GM10266 (cell line): ENCODE results near the gene PSD2.

Experiments
- DNase-seq: peaks from one replicate; pipeline ENCODE4 v3.0.0; 2012; ENCODE audit errors: extremely low spot score
- CTCF ChIP-seq: IDR thresholded peaks from 2 replicates; pipeline ENCODE4 v1.5.1; 2012; ENCODE audit warnings: mild to moderate bottlenecking, low read depth; ENCODE audit not compliant: control insufficient read depth, insufficient read depth; ENCODE audit errors: missing control alignments

PSD2 gene

GRCh38 chr5:139764886-139765408, 30.7 kb upstream of the PSD2 start:
- TF ChIP-seq CTCF = no peak
- no peak for DNase-seq

DNA sequence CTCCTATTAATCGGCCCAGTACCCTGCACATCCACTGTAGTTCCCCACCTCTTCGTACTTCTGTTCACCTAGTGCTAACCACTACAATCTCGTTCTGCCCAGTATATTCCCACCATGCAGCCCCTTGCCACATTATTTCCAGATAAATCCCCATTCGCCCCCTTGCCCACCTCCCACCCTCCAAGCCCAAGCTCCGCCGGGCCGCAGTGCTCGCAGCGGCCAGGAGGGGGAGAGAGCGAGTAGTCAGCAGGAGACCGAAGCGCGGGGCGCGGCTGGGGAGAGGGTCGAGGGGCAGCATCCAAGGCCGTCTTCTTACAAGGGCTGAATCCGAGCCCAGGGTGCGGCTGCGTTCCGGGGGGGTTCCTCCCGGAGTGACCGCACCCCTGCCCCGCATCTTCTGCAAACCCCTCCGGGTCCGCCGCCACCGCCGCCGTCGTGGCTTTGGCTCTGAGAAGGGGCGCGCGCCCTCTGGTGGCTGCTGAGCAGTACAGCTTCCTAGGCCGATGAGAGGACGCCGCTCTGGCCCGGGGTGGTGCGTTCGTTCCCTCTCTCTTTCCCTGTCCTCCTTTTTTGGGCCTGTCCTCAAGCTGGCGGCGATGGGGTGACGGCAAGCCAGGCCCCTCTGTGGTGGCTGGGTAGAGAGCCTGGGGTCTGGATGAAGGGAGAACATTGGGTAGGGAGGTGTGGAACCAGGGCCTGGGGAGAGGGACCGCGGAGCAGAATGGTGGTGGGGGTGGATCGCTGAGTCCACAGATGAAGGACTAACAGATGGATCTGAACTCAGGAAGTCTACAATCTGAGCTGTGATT, 30.0 kb upstream of the PSD2 start:
- peak; percentile 91 for TF ChIP-seq CTCF
- DNase-seq = peak; percentile 90

DNA sequence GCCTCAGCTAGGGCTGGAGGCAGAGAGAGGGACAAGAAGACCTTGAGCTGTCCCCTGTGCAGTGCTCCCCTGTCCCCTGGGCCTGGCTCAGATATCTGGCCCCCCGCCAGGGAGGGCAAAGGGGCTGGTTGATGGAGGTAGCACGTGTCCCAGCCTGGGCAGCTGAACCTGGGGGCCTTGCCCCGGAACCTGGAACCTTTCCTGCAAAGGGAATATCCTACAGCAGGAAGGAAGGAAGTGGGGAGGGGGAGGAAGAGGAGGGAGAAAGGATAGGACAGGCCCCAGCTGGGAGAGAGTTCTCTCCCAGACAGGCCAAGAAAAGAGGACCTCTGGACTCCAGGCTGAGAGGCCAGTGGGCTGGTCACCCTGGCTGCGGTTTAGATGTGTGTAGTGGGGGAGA, 27.6 kb upstream of the PSD2 start:
- TF ChIP-seq CTCF = no peak
- no peak for DNase-seq

DNA sequence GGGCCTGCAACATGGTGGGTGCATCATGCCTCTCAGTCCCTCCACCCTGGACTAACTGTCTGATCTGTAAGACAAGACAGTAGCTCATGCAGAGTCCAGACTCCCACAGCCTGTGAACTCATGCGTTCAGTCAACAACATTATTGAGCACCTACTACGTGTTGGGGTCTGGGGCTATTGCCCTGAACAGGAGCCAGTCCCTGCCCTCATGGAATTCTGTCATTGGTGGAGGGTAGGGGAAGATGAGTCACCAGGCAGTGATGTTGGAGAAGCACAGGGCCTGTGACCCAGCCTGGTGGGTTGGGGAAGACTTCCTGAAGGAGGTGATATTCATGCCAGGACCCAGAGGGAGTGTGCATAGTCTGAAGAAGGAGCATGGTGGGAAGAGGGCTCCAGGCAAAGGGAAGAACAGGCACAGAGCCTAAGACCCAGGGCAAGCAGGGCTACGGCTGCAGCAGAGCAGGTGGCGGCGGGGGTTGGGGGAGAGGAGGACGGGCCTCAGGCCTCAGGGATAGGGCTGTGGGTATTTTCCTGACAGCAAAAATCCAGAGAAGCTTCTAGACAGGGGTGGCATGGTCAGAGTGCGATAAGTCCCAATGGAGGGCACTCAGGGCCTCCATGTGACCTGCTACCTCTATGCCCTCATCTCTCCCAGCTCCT, 26.7 kb upstream of the PSD2 start:
- no peak for DNase-seq
- no peak for TF ChIP-seq CTCF

DNA sequence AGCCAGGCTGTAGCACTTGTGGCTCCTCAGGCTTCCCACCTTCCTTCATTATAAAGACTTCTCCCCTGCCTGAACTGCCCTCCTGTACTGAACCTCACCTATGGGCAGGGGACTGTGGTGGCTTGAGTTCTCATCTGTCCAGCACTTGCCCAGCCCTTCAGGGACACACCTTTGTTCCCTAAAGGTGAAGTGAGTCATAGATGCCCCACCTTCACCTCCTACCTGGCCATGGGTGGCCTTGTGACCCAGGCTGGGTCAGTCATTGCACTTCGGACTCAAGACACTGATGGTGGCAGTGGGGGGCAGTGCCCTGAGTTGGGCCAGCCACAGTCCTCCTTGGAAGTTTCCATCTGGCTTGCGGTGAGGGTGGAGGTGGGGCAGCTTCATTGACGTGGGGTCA, 26.1 kb upstream of the PSD2 start:
- DNase-seq = no peak
- no peak for TF ChIP-seq CTCF

DNA sequence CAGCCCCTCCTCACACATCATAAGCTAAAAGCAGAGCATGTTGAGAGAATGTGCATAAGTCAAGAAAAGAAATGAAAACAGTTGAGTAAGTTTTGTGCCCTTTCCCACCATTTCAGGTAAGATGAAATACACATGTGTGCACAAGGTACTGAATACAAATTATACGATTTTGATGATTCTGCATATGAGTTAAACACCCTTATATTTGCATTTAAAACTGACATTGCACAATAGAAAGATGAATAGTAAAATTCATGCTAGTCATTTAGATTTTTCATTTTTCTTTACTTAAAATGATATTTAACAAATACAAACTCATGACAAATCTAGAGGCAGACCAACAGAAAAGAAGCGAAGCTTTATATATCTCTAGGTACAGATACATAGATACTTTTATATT, 24.9 kb upstream of the PSD2 start:
- DNase-seq = no peak
- TF ChIP-seq CTCF = no peak
